Activated T-cell treated with anti-CD3 and anti-CD28 coated beads, Interleukin-2, amount 50 U/mL, for 4 hours (primary cell): ENCODE measurements around the gene SCFD2. TPM values are rescaled to one million over a fixed set of nuclear protein-coding genes. Genes with fewer than 3 reads are reported as not detected.

Experiments
- ATAC-seq, 2 donors: fragments of 200-7000 bp; cut with Tn5 transposase; one replicate each; pipeline ENCODE4 v1.10.0; 2021
- DNase-seq: peaks from one replicate; pipeline ENCODE4 v3.0.0-alpha.2; 2020
- H3K27me3 Mint-ChIP-seq: one replicate; pipeline ENCODE4 v1.8.0; 2021; ENCODE audit warnings: low read depth, mixed read lengths
- H3K36me3 Mint-ChIP-seq: one replicate; pipeline ENCODE4 v1.8.0; 2022; ENCODE audit warnings: mixed read lengths; ENCODE audit not compliant: insufficient read depth
- H3K4me1 Mint-ChIP-seq: one replicate; pipeline ENCODE4 v1.8.0; 2021; ENCODE audit warnings: low read depth, mixed read lengths
- H3K4me3 Mint-ChIP-seq: one replicate; pipeline ENCODE4 v1.8.0; 2021; ENCODE audit warnings: mild to moderate bottlenecking, moderate library complexity, mixed read lengths
- H3K9me3 Mint-ChIP-seq: one replicate; pipeline ENCODE4 v1.8.0; 2021; ENCODE audit warnings: mixed read lengths
- total RNA-seq, 3 donors: library from RNA; stranded (reverse); gene quantifications; one replicate each; pipeline ENCODE4 v1.2.1, GENCODE V29; 2021

SCFD2 gene
- total RNA-seq, 3 donors from 2014 or later: 45.0 to 48.9 (median 46.9) TPM

GRCh38 chr4:52853351-52853750, 512.5 kb downstream of the SCFD2 start:
- Mint-ChIP-seq H3K27me3 (peaks cover 10% of the 10 kb centered on the region), H3K4me3 (no peak overlapping the region), H3K9me3 (no peaks in the 10 kb centered on the region), H3K4me1 (no peaks in the 10 kb centered on the region), H3K36me3 (no peaks in the 10 kb centered on the region)
- DNase-seq (no peak), ATAC-seq (no peak)

- peaks cover 8% of the 10 kb centered on the region for H3K27me3 Mint-ChIP-seq
- DNase-seq (no peak), ATAC-seq (no peak)
- no peaks in the 10 kb centered on the region for H3K36me3 Mint-ChIP-seq
- no peak overlapping the region for H3K4me3 Mint-ChIP-seq
- no peaks in the 10 kb centered on the region for H3K9me3 Mint-ChIP-seq
- no peaks in the 10 kb centered on the region for H3K4me1 Mint-ChIP-seq
These were observed 513.1 kb downstream of the SCFD2 start for GRCh38 chr4:52852711-52853110.

GRCh38 chr4:52852041-52852440, 513.8 kb downstream of the SCFD2 start:
- Mint-ChIP-seq H3K27me3 (peaks cover 8% of the 10 kb centered on the region), H3K4me1 (no peaks in the 10 kb centered on the region), H3K36me3 (no peaks in the 10 kb centered on the region), H3K4me3 (no peak overlapping the region), H3K9me3 (no peaks in the 10 kb centered on the region)
- ATAC-seq (no peak), DNase-seq (no peak)

GRCh38 chr4:52850406-52851124, 515.3 kb downstream of the SCFD2 start:
- Mint-ChIP-seq H3K4me3 (no peak overlapping the region), H3K9me3 (no peaks in the 10 kb centered on the region), H3K4me1 (no peaks in the 10 kb centered on the region), H3K36me3 (no peaks in the 10 kb centered on the region), H3K27me3 (peaks cover 2% of the 10 kb centered on the region)
- ATAC-seq: no peak
- no peak for DNase-seq

GRCh38 chr4:52848254-52848653, 517.6 kb downstream of the SCFD2 start:
- DNase-seq (no peak), ATAC-seq (no peak)
- Mint-ChIP-seq H3K27me3 (peaks cover 2% of the 10 kb centered on the region), H3K4me1 (peaks cover 4% of the 10 kb centered on the region), H3K4me3 (no peak overlapping the region), H3K9me3 (no peaks in the 10 kb centered on the region), H3K36me3 (no peaks in the 10 kb centered on the region)

GRCh38 chr4:52846502-52846901, 519.4 kb downstream of the SCFD2 start:
- Mint-ChIP-seq H3K4me1 (peaks cover 4% of the 10 kb centered on the region), H3K4me3 (no peak overlapping the region), H3K27me3 (peaks cover 2% of the 10 kb centered on the region), H3K9me3 (no peaks in the 10 kb centered on the region), H3K36me3 (no peaks in the 10 kb centered on the region)
- no peak for ATAC-seq
- no peak for DNase-seq

- Mint-ChIP-seq H3K4me3 (no peak overlapping the region), H3K9me3 (no peaks in the 10 kb centered on the region), H3K27me3 (peaks cover 2% of the 10 kb centered on the region), H3K36me3 (no peaks in the 10 kb centered on the region), H3K4me1 (peaks cover 4% of the 10 kb centered on the region)
- no peak for DNase-seq
- peak; percentile 41 to 53 for ATAC-seq
These were observed 521.3 kb downstream of the SCFD2 start for GRCh38 chr4:52844596-52844995.

GRCh38 chr4:52843958-52844357, 521.9 kb downstream of the SCFD2 start:
- Mint-ChIP-seq H3K27me3 (peaks cover 2% of the 10 kb centered on the region), H3K9me3 (no peaks in the 10 kb centered on the region), H3K4me3 (no peak overlapping the region), H3K4me1 (peaks cover 4% of the 10 kb centered on the region), H3K36me3 (no peaks in the 10 kb centered on the region)
- DNase-seq (no peak), ATAC-seq (no peak)

GRCh38 chr4:52843351-52843750, 522.5 kb downstream of the SCFD2 start:
- Mint-ChIP-seq H3K4me3 (no peak overlapping the region), H3K27me3 (no peaks in the 10 kb centered on the region), H3K9me3 (no peaks in the 10 kb centered on the region), H3K4me1 (peaks cover 4% of the 10 kb centered on the region), H3K36me3 (no peaks in the 10 kb centered on the region)
- DNase-seq (no peak), ATAC-seq (no peak)

- Mint-ChIP-seq H3K4me3 (no peak overlapping the region), H3K36me3 (no peaks in the 10 kb centered on the region), H3K27me3 (no peaks in the 10 kb centered on the region), H3K4me1 (peaks cover 4% of the 10 kb centered on the region), H3K9me3 (no peaks in the 10 kb centered on the region)
- ATAC-seq (no peak), DNase-seq (no peak)
These were observed 523.1 kb downstream of the SCFD2 start for GRCh38 chr4:52842792-52843191.

- DNase-seq (no peak), ATAC-seq (no peak)
- H3K4me3 Mint-ChIP-seq: no peak overlapping the region
- H3K27me3 Mint-ChIP-seq: no peaks in the 10 kb centered on the region
- no peaks in the 10 kb centered on the region for H3K9me3 Mint-ChIP-seq
- H3K36me3 Mint-ChIP-seq: no peaks in the 10 kb centered on the region
- peaks cover 4% of the 10 kb centered on the region for H3K4me1 Mint-ChIP-seq
These were observed 524.0 kb downstream of the SCFD2 start for GRCh38 chr4:52841682-52842456.

GRCh38 chr4:52840531-52841370, 525.1 kb downstream of the SCFD2 start:
- H3K36me3 Mint-ChIP-seq: no peaks in the 10 kb centered on the region
- H3K9me3 Mint-ChIP-seq: no peaks in the 10 kb centered on the region
- no peak for ATAC-seq
- DNase-seq: no peak
- H3K4me1 Mint-ChIP-seq: peaks cover 4% of the 10 kb centered on the region
- H3K27me3 Mint-ChIP-seq: no peaks in the 10 kb centered on the region
- H3K4me3 Mint-ChIP-seq: no peak overlapping the region

- H3K4me3 Mint-ChIP-seq: no peak overlapping the region
- DNase-seq (no peak), ATAC-seq (no peak)
- H3K27me3 Mint-ChIP-seq: peaks cover 4% of the 10 kb centered on the region
- peaks cover 4% of the 10 kb centered on the region for H3K4me1 Mint-ChIP-seq
- H3K9me3 Mint-ChIP-seq: no peaks in the 10 kb centered on the region
- no peaks in the 10 kb centered on the region for H3K36me3 Mint-ChIP-seq
These were observed 526.9 kb downstream of the SCFD2 start for GRCh38 chr4:52838729-52839586.
